Measurements from ENCODE around the gene BRI3BP.
"Not testable (repeated sequence)": the region's sequence is repeated elsewhere in the genome, so short reads cannot be mapped to it uniquely, and the experiment has no call there.

Gene BRI3BP

DNA sequence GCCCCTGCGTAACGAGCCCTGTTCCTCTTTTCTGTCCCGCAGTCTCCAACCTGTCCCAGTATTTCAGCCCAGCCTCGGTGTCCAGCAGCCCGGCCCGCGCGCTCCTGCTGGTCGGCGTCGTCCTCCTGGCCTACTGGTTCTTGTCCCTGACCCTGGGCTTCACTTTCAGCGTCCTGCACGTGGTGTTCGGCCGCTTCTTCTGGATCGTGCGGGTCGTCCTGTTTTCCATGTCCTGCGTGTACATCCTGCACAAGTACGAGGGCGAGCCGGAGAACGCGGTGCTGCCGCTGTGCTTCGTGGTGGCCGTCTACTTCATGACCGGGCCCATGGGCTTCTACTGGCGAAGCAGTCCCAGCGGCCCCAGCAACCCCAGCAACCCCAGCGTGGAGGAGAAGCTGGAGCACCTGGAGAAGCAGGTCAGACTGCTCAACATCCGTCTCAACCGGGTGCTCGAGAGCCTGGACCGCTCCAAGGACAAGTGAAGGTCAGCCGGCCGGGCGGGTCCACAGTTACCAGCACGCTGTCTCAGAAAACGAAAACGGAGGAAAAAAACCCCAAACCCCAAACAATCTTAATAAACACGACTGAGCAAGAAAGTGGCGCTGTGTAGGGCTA lies 31.6 kb downstream of the BRI3BP start:
- DNase-seq, result no peak

DNA sequence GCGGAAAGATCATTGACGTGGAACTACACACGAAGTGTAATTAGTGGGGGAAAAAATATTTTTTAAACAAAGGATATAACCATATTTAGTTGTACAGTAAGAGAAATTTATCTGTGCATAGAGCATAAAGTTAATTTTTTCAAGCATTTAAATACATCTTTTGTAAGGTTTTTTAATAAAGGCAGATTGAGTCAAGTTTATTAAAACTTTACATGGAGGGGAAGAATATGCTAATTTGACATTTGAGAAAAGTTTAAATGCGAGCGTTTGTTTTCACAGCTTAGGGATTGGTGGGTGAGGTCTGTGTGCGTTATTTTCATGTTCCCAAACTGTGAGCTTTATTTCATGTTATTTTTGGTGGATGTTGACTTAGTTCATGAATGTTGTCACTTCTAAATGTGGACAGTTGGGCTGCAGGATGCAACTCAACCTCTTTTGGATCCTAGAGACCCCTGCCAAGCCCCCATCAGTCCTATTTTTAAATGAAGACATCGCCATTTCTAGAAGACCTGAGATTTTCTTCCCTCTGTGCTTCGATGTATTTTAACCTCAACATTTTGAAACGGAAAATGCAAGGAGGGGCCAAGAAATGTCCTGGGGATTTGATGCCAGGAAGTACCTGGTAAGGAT lies 32.3 kb downstream of the BRI3BP start:
- DNase-seq, result no peak

DNA sequence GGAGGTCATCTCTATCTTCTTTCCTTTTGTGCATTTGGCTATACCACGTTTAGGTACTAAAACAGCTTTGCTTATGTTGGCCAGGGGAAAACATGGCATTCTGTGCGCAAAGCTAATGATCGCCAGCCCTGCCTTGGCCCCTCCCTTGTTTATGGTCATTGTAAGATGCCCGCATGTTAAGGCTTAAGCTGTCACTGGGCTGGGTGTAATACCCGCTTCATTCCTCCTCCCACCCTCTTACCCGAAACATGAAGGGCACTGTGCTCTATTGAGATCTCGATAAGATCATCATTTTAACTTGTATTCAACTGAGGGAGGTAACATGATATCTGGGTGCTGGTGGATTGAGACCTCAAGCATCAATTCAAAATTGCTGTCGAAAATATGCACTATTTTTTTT lies 34.7 kb downstream of the BRI3BP start:
- DNase-seq, result no peak

DNA sequence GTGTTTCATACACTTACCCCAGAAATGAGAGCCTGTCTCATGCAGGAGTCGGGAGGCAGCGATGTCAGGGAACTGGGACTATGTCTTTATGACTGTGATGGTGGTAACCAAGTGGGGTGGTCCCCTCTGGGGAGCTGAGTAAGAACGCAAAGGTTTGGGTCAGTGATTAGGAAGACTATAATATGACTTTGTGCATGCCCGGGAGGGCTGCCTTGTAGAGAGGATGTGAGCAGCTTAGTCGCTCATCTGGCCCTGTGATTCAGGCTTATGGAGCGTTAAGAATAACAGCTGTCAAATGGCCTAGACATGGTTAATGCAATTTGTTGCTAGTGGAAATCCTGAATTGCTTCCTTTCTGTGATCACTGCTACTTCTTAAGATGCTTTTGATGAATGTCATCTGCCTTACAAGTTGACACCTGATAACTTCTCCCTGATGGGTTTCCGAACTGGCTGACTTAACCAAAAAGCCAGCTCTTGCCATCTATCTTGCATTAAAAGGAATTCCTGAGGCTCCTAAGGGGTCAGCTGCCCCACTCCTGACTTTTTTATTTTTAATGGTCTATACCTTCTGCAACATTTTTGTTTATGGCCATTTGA lies 36.4 kb downstream of the BRI3BP start:
- no peak for DNase-seq

DNA sequence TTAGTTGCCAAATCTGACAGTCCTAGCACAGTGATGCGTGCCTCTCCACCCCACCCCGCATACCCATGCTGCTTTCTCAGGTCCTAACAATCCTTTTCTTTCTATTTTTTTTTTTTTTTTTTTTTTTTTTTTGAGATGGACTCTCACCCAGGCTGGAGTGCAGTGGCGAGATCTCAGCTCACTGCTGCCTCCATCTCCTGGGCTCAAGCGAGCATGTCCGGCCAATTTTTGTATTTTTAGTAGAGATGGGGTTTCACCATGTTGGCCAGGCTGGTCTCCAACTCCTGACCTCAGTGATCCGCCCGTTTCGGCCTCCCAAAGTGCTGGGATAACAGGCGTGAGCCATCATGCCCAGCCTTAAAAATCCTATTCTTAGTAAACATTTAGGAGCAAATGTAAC lies 38.0 kb downstream of the BRI3BP start:
- DNase-seq, result not testable (repeated sequence)

DNA sequence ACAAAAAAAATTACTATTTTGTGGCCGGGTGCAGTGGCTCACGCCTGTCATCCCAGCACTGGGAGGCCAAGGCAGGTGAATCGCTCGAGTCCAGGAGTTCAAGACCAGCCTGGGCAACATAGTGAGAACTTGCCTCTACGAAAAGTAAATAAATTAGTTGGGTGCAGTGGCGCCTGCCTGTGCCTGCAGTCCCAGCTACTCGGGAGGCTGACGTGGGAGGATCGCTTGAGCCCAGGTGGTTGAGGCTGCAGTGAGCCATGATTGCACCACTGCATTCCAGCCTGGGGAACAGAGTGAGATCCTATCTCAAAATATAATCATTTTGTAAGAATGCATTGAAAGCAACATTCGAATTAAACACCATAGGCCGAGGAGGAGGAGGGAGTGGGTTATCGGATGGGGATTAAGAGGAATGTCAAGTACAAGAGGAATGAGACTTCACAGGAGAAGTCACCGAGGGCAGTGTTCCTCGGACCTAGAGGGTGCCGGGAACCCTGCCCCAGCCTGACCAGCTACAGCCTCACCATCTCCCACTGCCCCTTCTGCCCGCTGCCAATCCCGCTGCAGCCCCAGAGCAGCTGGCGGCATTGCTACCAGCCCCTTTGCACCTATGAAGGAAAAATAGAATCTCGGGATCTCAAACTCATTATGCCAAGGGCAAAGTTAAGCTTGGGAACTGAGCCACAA lies 39.2 kb downstream of the BRI3BP start:
- no peak for DNase-seq

DNA sequence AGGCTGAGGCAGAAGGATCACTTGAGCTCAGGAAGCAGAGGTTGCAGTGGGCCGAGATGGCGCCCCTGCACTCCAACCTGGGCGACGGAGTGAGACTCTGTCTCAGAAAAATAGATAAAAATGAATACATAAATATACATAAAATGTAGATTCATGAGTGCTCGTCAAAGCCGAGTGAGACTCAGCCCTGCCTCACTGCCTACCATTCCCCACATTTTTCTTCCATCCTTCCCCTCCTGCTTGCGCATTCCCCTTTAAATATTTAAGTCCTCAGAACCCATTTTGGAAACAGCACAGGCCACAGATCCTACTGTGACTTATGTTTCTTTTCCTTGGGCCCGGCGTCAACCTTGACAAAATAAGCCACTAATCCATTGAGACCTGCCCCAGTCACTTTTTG lies 39.8 kb downstream of the BRI3BP start:
- no peak for DNase-seq

DNA sequence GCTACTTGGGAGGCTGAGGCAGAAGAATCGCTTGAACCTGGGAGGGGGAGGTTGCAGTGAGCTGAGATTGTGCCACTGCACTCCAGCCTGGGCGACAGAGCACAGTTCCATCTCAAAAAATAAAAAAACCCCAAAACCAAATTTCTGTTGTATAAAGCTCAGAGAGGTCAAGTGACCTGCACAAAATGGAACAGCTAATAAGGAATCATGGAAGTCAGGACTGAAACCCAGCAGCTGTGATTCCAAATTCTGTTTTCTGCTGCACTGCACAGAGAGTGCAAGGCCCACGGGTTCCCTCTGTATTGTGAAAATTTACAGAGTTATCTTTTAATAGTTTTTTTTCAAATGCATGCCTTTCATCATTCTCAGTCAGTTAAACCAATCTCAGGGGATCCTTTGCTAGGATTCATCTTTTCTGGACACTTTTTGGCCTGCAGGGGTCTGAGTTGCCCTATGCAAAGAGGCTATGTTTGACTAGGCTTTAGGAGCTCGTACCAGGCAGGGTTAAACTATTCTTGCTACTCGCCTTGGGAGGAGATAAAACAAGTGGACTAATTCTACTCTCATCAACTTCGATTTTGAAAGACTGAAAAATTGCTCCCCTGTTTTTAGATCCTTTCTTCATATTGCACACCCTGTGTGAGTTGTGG lies 45.7 kb downstream of the BRI3BP start:
- DNase-seq, result no peak

DNA sequence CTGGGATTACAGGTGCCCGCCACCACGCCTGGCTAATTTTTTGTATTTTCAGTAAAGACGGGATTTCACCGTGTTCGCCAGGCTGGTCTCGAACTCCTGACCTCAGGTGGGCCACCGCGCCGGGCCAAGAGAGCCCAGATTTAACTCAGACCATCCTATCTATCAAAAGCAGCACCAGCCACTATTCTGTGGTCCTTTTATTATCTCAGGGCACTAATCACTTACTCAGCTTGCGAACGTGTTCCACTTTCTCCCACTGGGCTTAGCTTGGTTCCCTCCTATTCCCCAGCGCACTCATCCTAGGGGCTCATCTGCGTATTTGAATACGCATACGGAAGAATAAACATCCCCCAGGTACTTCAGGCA lies 55.6 kb downstream of the BRI3BP start:
- no peak for DNase-seq

DNA sequence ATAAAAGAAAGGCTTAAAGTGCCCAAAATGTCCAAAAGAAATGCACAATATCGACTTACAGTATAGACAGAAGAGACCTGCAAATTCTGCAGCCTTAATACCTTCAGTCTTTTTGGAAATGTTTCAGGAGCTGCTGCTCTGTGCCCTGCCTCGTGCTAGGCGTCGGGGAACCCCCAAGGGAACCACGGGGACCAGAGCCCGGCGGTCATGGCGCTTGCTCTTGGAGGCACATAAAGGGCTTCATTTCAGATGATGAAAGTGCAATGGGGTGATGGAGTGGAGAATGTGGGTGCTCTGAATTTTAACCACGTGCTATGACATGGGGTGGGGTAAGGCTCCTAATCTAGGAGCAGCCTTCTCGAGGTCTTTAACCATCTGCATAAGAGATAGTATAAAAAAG lies 57.0 kb downstream of the BRI3BP start:
- DNase-seq, result no peak

DNA sequence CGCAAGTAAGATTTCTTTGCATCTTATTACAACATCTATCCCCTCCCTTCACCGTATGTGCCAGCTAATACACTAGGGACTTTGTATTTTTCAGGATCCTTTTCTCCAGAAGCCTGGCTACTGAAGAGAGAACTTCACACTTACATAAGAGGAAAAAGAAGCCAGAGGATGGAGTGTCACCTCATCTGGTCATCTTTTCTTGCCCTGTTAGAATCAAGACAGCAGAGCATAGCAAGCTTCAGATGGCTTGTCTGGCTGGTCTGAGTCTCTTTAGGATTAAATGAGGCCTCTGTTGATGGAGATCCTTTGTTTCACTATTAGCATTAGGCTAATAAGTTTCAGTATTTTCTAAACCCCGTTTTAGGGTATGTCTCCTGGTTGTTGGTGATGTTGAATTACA lies 57.4 kb downstream of the BRI3BP start:
- DNase-seq, result no peak

DNA sequence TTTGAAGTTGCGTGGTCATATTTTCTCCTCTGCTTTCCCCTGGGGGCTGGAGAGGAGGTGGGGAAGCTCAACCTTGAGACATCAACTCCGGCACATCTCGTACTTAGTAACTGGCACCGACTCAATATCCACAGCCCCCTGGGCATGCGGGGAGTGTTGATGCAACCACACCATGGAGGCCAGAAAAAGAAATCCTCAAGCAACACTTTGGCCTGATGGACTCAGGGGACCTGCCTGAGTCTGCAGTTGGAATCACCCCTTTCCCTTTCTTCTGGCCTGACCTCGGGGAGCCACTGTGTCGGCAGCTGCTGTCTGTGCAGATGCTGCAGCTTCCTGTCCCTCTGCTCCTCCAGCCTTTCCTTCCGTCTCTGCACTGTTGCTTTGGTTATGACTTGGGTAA lies 60.4 kb downstream of the BRI3BP start:
- DNase-seq, result no peak

DNA sequence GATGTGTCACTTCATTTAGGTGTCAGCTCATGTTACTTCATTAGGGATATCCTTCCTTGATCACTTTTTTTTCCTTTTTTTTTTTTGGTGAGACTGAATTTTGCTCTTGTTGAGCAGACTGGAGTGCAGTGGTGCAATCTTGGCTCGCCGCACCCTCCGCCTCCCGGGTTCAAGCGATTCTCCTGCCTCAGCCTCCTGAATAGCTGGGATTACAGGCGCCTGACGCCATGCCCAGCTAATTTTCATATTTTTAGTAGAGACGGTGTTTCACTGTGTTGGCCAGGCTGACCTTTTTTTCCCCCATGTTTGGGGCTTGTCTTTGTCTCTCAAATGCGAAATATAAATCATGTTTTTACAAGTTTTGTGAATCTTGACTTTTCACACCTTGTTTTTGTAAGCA lies 62.1 kb downstream of the BRI3BP start:
- no peak for DNase-seq

DNA sequence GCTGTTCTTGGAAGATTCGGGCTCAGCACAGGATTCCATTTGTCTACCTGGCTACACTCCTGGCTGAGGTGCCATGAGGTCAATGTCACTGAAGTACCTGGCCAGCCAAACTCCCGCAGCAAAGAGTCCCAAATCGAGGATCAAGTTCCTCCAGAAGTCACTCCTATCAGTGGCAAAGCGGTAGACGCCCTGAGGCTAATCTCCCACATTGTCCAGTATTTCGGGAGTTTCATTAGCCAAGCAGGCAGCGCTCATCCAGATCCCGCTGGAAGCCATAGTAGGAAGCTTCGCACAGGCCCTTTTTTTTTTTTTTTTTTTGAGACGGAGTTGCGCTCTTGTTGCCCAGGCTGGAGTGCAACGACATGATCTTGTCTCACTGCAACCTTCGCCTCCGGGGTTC lies 62.9 kb downstream of the BRI3BP start:
- DNase-seq, result no peak

DNA sequence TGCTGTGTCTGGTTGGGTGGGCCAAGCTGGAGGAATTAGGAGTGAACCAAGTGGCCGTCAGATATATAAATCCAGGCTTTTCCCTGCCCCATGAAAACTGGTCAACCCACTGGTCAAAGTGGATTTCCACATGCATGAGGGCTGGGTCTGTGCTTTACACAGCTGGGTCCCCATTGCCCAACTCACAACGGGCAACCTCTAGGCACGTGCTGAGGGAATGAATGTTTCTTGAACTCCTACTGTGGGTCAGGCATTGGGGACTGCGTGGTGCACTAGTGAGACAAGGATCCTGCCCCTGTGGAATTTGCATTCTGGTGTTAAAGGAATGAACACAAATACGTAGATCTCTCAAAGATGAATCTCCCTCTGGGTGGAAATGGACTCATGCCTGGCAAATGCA lies 64.3 kb downstream of the BRI3BP start:
- DNase-seq, result no peak

DNA sequence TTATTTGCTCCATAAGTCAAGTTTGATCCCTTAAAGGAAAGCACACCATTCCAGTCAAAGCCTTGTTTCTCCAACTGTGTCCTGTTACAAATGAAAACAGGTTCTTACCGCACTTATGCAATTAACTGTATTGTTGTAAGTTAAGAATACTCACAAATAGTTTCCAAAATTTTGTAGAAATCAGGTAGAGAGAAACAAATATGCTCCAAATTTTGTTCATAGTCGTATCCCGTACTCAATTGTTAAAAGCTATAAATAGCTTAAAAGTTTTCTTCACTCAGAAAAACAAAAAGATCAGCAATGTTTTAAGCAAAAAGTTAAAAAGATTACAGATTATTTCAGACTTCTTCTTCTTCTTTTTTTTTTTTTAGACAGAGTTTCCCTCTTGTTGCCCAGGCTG lies 67.8 kb downstream of the BRI3BP start:
- DNase-seq, result no peak

DNA sequence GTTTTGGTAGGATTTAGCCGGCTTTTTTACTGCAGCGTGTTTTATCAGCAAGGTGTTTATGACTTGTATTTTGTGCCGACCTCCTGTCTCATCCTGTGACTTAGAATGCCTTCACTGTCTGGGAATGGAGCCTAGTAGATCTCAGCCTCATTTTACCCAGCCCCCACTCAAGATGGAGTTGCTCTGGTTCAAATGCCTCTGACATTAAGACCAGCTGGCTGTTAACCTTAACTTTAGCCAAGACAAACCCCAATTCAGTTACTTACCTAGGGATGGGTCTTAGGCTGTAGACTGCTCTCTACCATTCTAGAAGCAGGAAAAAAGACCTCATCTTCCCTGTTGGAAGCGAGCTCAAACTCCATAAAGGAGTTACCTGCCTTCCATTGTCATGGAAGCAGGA lies 70.1 kb downstream of the BRI3BP start:
- DNase-seq, result not testable (repeated sequence)

DNA sequence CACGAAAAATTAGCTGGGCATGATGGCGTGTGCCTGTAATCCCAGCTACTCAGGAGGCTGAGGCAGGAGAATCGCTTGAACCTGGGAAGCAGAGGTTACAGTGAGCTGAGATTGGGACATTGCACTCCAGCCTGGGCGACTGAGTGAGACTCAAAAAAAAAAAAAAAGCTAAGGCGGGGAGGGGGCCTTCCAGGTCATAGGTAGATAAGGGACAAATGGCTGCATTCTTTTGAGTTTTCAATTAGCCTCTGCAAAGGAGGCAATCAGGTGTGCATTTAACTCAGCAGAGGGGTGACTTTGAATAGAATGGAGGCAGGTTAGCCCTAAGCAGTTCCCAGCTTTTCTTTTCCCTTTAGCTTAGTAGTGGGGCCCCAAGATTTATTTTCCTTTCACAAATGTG lies 71.0 kb downstream of the BRI3BP start:
- no peak for DNase-seq

DNA sequence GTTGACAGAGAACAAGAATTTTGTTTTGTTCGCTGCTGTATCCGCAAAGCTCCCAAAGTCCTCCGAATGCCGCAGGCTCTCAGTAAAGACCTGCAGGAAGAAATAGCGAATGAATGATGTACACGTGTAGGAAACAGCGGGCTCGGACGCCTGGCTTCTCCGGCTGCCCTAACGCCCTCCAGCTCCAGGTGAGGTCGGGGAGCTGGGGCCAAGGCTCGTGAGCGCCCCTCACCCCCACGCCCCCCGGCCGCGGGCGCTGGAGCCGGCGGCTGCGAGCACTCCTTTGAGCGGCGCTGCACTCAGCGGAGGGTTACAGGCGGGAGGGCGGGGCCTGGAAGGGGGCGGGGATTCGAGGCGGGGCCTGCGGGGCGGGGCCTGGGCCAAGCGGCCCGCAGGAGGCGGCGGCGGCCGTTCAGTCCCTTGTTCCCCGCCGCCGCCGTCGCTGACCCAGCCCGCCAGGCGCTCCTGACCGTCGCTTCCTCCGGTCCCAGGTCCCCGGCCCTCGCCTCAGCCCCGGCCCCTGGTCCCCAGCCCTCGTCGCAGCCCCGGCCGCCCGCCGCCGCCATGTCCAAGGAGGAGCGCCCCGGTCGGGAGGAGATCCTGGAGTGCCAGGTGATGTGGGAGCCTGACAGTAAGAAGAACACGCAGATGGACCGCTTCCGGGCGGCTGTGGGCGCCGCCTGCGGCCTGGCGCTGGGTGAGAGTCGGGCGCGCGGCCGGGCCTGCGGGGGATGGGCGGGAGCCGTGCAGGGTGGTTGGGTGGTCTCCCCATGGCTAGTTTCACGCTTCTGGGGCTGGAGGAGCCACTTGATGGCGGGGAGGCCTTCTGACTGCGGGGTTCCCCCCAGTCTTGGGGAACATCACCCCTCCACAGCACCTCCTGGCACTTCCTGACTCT lies 71.8 kb downstream of the BRI3BP start, which contains the start of gene AACS:
TSS of gene AACS (plus strand) at position 415 of the 898 bp plus-strand sequence. CDS start at position 565, 150 bp downstream.
- DNase-seq, result peak; percentile 79 to 95 (median 90)

DNA sequence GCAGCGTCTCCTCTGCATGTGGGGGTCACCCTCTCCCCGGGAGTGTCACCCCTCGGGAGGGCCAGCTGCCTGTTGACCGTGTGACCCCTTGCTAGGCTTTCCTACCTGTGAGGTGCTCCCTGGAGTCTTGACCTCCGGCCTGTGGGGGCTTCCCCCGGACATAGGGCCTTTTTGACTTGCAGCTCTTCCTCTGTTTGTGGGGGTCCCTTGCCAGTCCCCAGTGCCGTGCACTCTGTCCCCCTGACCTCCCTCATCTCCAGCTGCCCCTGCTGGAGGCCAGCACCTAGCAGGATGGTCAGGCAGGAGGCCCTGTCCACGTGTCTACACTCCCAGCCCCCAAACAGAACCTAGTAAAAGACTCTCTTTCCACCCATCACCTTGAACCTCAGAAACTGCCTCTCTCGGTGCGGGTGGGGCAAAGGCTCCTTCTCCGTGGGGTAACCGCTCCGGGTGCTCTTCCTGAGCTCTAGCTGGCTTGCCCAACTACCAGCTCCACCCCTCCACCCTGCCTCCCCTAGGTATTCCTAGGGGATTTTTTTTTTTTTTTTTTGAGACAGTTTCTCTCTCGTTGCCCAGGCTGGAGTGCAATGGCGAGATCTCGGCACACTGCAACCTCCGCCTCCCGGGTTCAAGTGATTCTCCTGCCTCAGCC lies 72.6 kb downstream of the BRI3BP start:
- DNase-seq, result no peak

DNA sequence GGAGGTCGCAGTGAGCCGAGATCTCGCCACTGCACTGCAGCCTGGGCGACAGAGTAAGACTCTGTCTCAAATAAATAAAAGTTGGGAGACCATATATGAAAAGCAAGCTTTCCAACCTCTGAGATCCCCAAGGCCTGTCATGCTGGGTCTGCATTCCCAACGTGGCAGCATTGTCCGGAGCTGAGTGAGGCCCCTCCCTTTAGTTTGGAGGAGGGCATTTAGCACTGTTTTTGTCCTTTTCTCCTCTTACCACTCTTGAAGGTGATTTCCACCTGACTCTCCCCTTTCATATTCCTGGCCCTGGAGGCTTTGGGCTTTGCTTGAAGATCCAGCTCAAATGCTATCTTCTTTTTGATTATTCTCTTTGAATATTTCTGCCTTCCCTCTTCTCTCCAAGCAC lies 74.9 kb downstream of the BRI3BP start:
- no peak for DNase-seq

DNA sequence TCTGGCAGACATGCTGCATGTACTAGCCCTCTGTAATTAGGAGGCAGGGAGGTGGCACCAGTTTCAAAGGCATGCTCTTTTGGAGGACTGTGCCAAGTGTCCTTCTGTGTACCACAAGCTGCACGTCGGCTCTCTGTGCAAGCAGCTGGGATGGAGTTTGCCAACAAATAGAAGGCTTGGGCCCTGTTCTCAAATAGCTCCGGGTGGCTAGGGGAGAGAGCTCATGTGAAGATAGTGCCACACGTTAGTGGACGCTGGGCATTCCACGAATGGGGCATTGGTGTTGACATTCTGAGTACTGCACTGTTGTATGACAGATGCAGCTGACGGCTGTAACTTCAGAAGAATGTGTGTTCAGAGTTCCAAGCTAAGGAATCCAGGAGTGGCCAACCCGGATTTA lies 76.2 kb downstream of the BRI3BP start:
- no peak for DNase-seq
